Nucleus accumbens (tissue), 56 donors: ENCODE measurements around the gene MAPKBP1.
"Not testable (repeated sequence)": the region's sequence is repeated elsewhere in the genome, so short reads cannot be mapped to it uniquely, and the experiment has no call there.

ENCODE experiments used
- DNase-seq, 56 donors: peaks; one replicate each; lab custom pipeline; 2025; lab: John Stamatoyannopoulos, UW

Gene MAPKBP1, protein sequence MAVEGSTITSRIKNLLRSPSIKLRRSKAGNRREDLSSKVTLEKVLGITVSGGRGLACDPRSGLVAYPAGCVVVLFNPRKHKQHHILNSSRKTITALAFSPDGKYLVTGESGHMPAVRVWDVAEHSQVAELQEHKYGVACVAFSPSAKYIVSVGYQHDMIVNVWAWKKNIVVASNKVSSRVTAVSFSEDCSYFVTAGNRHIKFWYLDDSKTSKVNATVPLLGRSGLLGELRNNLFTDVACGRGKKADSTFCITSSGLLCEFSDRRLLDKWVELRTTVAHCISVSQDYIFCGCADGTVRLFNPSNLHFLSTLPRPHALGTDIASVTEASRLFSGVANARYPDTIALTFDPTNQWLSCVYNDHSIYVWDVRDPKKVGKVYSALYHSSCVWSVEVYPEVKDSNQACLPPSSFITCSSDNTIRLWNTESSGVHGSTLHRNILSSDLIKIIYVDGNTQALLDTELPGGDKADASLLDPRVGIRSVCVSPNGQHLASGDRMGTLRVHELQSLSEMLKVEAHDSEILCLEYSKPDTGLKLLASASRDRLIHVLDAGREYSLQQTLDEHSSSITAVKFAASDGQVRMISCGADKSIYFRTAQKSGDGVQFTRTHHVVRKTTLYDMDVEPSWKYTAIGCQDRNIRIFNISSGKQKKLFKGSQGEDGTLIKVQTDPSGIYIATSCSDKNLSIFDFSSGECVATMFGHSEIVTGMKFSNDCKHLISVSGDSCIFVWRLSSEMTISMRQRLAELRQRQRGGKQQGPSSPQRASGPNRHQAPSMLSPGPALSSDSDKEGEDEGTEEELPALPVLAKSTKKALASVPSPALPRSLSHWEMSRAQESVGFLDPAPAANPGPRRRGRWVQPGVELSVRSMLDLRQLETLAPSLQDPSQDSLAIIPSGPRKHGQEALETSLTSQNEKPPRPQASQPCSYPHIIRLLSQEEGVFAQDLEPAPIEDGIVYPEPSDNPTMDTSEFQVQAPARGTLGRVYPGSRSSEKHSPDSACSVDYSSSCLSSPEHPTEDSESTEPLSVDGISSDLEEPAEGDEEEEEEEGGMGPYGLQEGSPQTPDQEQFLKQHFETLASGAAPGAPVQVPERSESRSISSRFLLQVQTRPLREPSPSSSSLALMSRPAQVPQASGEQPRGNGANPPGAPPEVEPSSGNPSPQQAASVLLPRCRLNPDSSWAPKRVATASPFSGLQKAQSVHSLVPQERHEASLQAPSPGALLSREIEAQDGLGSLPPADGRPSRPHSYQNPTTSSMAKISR (N-terminal part only)

GRCh38 chr15:41774062-41774881, at the start of gene MAPKBP1:
TSS of gene MAPKBP1 (plus strand) at chr15:41774484. CDS start at chr15:41775276, 792 bp downstream.
- DNase-seq, result peak; percentile 79 to 98 (median 95)

GRCh38 chr15:41727143-41727542, 47.1 kb upstream of the MAPKBP1 start:
- no peak for DNase-seq

GRCh38 chr15:41728061-41728460, 46.2 kb upstream of the MAPKBP1 start:
- not testable (repeated sequence) for DNase-seq

GRCh38 chr15:41730543-41730942, 43.7 kb upstream of the MAPKBP1 start:
- DNase-seq, result no peak

- no peak for DNase-seq
These were observed 41.8 kb upstream of the MAPKBP1 start for GRCh38 chr15:41732483-41732882.

- no peak for DNase-seq
These were observed 40.2 kb upstream of the MAPKBP1 start for GRCh38 chr15:41734079-41734478.

DNA sequence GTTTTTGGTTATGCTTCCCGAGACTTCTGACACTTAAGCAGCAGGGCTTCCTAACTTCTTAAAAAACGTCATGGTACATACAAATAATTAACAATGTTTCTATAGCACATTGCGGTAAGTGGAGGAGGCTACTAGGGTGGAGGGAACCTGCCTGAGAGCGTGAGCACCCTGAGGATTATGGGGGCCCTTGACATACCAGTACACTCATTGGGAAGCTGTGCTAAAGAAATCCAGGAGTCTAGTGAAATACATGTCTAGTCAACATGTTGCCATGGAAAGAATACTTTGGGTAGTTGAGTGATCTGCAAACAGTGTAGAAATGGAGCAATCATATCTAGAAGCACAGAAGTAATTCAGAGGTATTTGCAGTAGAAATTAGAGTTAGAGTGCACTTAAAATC, 39.2 kb upstream of the MAPKBP1 start:
- DNase-seq, result no peak

- not testable (repeated sequence) for DNase-seq
These were observed 38.8 kb upstream of the MAPKBP1 start for GRCh38 chr15:41735492-41735891.

GRCh38 chr15:41746802-41747201, 27.5 kb upstream of the MAPKBP1 start:
- DNase-seq, result no peak

DNA sequence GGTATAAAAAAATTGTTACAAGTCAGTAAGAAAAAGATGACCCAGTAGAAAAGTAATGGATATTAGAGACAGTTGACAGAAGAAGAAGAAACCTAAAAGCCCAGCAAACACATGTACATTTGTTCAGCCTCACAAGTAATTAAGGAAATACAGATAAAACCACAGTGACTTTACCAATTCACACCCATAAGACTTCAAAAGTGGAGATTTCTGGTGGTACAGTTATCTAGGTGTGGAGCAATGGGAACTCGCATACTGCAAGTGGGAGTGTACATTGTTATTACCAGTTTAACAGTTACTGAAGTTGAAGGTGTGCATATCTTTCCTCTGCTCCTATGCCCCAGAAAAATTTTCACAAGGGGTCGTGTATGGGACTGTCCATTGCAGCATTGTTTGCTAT, 18.1 kb upstream of the MAPKBP1 start:
- DNase-seq, result no peak

DNA sequence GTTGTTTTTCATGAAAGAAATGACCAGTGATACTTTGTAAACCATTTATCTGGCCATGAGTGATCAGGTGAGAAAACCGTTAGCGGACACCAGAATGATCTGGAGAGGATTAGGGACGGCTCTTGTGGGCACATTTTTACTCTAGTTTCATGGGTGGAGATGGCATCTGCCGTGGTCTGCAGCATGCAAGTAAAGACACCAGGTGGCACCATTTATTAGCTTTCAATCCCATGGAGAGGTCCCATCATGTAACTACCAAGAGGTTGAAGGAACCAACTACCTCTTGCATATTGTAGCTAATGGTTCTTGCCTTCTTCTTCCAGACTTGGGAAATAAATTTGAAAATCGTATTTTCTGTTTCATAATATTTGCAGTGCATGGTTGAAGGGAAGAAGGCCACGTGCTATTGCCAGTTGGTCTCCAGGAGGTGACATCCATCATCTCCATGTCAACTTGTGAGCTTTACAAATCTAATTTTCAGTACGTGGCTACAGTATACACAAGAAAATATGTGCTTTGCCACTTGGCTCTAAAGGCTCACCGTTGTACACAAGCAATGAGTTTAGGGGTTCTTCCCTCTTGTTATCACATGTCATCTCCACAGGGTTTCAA, 1.5 kb upstream of the MAPKBP1 start:
- peak in 35 of 56 donors; percentile 2 to 57 (median 29) for DNase-seq

- DNase-seq, result no peak
These were observed 954 bp upstream of the MAPKBP1 start for GRCh38 chr15:41773332-41773728.

DNA sequence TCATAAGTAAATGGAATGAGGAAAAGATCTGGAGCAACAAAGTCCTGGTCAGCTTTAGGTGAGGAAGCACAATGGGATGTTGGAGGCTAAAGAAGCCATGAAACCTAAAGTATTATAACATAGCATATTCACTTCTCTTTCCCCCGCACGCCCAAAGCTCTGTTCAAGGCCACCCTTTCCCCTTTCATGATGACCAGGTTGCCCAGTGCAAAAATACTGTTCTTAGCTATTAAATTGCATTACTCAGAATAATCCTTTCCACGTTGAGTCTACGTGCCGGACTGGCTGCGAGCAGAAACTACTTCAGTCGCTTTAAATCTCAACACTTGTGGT, 589 bp upstream of the MAPKBP1 start:
- DNase-seq, result no peak

- DNase-seq, result peak in 2 of 56 donors; percentile 33 to 42
These were observed 666 bp downstream of the MAPKBP1 start for GRCh38 chr15:41774882-41775417.

DNA sequence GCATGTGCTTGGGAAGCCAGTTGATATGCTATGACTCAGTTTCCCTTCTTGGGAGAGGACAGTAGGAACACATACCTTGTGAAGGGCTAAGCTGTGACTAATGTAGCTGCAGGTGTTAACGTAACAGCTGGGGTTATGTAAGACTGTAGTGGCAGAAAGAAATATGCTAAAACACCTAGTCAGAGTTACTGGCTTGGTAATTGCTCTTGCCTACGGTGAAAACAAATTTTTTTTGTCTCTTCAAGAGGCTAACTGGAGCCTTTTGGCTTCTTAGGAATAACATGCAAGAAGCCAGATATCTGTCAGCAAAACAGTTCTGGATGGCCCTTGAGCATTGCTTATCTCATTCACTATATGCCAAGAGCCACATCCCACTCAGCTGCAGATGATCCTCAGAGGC, 1.4 kb downstream of the MAPKBP1 start:
- no peak for DNase-seq

DNA sequence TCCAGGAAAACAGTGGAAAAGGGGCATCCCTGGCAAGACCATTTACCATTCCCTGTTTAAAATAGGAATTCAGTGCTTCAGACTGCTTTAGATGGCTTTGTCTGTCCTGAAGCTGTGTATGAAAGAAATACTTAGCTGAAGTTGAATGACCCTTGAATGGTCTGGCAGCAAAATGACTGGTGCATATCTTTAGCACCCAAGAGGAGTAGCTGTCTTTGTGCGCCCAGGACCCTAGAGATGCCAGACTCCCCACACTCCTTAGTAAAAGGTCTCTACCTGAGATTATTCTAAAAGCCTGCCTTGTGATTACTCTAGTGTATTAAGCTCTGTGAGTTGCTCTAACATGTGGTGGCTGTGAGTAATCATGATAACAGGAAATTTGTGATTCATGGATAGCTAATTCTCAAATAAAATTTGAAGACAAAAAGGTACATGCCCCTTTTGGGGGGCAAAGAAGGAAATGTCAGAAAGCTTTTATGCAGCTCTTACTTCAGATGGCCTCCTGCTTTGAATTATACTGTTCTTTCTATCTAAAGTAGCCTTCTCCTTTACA, 3.2 kb downstream of the MAPKBP1 start:
- DNase-seq, result no peak

GRCh38 chr15:41778521-41778920, 4.2 kb downstream of the MAPKBP1 start:
- DNase-seq, result no peak

GRCh38 chr15:41779662-41780157, 5.4 kb downstream of the MAPKBP1 start:
- DNase-seq, result no peak

DNA sequence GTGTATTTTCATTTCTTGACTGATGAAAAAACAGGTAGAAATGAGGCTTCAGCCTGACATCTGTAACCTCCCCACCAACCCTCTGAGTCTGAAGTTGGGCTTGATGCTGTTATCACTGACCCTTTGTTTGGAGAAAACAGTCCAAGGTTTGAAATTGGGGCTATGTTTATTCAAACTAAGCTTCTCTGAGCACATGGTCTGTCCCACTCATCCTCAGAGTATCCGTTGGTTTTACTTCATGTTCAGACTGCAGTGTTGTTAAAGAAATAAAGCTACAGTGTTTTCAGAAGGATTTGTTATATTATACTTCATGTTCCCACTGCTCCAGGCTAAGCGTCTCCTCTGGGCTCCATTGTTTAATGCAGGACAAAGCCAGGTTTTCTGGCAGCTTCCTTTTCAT, 6.0 kb downstream of the MAPKBP1 start:
- no peak for DNase-seq
